ENCODE data around the gene NADSYN1.

NADSYN1 gene

DNA sequence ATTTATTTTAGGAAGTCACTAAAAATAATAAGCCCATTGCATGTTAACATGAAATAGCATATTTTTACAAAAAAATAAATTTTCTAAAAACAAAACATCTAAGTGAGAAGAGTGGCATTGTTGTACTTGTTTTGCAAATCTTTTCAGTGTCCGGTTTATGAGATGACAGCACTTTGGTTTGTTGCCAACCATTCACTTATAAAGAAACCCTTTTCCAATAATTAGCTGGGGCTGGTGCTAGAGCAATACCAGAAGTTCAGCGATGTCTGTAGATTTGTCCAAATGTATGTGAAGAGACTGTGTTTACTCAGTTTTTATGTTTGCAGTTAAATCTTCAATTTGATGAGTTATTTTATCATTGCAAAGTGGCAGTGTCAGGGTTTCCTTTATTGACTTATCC lies 52.0 kb downstream of the NADSYN1 start:
- TF ChIP-seq CREB1 (IDR thresholded peaks at IDR 0.05; ENCODE audit: low read depth) = no peak
- no peak for TF ChIP-seq RAD21 (IDR thresholded peaks at IDR 0.05; ENCODE audit: low read depth)
- no peak for TF ChIP-seq TEAD4 (IDR thresholded peaks at IDR 0.05)
- no peak for TF ChIP-seq EP300 (IDR thresholded peaks at IDR 0.05; ENCODE audit: borderline replicate concordance)

DNA sequence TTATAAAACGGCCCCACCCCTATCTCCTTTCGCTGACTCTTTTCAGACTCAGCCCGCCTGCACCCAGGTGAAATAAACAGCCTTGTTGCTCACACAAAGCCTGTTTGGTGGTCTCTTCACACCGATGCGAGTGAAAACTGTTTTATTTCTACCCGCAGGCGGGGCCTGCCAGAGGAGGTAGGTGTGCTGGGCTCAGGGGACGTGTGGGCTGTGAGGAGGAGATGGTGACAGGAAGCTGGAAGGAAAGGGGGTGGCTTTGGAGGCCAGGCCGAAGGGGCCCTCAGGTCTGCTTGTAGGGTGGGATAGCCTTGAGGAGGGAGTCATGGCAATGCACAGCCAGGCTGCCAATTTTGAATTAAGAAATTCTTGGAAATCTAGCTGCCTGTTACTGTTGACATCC lies 52.8 kb downstream of the NADSYN1 start:
- TF ChIP-seq TAF1 (IDR thresholded peaks at IDR 0.05; ENCODE audit: low read depth) = no peak
- no peak for TF ChIP-seq RAD21 (IDR thresholded peaks at IDR 0.05; ENCODE audit: low read depth)

DNA sequence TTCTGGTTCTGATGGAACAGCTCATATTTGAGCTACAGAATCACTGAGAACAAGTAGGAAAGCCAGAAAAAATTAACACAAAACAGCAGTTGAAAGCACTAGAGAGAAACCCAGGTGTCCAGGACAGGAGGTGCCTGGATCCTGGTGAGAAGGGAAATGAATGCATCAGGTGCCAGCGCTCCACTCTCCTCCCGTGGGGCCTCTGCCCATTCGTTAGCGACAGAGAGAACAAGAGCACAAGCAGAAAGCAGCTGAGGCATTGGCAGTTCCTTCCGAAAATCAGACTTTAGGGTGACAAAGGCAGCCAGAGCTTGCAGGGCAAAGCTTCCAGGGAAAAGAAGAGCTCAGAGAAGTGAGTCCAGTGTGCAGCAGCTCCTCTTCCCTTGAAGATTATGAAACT lies 54.1 kb downstream of the NADSYN1 start:
- TF ChIP-seq FOXM1 (IDR thresholded peaks at IDR 0.05; ENCODE audit: borderline replicate concordance, low read depth) = no peak
- TF ChIP-seq TAF1 (IDR thresholded peaks at IDR 0.05; ENCODE audit: low read depth) = no peak
- no peak for TF ChIP-seq EGR1 (IDR thresholded peaks at IDR 0.05)
- TF ChIP-seq CEBPB (IDR thresholded peaks at IDR 0.05) = no peak
- no peak for TF ChIP-seq TCF12 (IDR thresholded peaks at IDR 0.05; ENCODE audit: low read depth)
- no peak for TF ChIP-seq RAD21 (IDR thresholded peaks at IDR 0.05; ENCODE audit: low read depth)
- TF ChIP-seq, protein P1, sequence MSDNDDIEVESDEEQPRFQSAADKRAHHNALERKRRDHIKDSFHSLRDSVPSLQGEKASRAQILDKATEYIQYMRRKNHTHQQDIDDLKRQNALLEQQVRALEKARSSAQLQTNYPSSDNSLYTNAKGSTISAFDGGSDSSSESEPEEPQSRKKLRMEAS (IDR thresholded peaks at IDR 0.05) = no peak
- TF ChIP-seq, protein P2, sequence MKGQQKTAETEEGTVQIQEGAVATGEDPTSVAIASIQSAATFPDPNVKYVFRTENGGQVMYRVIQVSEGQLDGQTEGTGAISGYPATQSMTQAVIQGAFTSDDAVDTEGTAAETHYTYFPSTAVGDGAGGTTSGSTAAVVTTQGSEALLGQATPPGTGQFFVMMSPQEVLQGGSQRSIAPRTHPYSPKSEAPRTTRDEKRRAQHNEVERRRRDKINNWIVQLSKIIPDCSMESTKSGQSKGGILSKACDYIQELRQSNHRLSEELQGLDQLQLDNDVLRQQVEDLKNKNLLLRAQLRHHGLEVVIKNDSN (IDR thresholded peaks at IDR 0.05) = no peak
- TF ChIP-seq, protein P3, sequence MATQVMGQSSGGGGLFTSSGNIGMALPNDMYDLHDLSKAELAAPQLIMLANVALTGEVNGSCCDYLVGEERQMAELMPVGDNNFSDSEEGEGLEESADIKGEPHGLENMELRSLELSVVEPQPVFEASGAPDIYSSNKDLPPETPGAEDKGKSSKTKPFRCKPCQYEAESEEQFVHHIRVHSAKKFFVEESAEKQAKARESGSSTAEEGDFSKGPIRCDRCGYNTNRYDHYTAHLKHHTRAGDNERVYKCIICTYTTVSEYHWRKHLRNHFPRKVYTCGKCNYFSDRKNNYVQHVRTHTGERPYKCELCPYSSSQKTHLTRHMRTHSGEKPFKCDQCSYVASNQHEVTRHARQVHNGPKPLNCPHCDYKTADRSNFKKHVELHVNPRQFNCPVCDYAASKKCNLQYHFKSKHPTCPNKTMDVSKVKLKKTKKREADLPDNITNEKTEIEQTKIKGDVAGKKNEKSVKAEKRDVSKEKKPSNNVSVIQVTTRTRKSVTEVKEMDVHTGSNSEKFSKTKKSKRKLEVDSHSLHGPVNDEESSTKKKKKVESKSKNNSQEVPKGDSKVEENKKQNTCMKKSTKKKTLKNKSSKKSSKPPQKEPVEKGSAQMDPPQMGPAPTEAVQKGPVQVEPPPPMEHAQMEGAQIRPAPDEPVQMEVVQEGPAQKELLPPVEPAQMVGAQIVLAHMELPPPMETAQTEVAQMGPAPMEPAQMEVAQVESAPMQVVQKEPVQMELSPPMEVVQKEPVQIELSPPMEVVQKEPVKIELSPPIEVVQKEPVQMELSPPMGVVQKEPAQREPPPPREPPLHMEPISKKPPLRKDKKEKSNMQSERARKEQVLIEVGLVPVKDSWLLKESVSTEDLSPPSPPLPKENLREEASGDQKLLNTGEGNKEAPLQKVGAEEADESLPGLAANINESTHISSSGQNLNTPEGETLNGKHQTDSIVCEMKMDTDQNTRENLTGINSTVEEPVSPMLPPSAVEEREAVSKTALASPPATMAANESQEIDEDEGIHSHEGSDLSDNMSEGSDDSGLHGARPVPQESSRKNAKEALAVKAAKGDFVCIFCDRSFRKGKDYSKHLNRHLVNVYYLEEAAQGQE (IDR thresholded peaks at IDR 0.05; ENCODE audit: low read depth) = no peak
- no peak for TF ChIP-seq ZBTB7A (IDR thresholded peaks at IDR 0.05; ENCODE audit: low read depth)
- TF ChIP-seq EP300 (IDR thresholded peaks at IDR 0.05; ENCODE audit: borderline replicate concordance) = no peak
- TF ChIP-seq YY1 (IDR thresholded peaks at IDR 0.05; ENCODE audit: low read depth) = no peak
- TF ChIP-seq NFIC (IDR thresholded peaks at IDR 0.05) = no peak
- no peak for TF ChIP-seq CREB1 (IDR thresholded peaks at IDR 0.05; ENCODE audit: low read depth)
- no peak for TF ChIP-seq TEAD4 (IDR thresholded peaks at IDR 0.05)

DNA sequence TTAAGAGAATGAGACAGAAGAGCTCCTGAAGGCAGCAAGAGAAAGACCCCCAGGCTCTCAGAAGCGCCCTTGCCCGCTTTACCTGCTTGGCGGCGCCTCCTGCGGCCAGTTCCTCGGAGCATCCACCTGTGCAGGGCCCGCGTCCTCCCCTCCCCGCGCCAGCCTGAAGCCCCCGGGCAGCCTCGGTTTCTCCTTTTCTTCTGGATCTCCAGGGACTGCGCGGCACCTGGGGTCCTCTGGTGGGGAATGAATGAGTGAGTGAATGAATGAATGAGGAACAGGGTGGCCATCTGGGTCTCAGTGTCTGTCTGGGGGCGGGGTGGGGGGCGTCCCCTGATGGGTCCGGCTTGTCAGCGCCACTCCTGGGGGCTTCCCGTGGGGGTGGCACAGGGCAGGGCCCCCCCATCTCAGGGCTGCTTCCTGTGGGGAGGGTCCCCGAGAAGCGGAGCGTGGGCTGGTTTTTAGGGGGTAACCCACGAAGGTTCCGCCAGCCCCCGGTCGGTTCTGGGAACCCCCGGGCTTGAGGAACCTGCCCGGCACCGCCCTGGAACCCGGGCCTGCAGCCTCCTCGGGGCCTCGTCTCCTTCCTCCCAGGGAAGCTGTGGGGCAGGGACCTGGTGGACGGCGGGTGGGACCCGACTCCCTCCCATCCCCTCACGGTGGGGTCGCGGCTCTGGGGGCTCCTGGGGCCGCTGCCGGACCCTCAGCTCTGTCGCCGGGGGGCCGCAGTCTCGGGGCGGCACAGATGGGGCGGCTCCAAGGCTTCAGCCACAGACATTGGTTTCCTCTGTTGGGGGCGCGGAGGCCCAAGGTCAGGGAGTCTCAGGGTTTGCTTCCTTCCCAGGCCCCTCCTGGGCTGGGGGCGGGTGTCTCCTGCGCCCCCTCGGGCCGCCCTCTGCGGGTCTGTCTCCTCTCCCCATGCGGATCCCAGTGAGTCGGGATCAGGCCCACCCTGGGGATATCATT lies 65.8 kb downstream of the NADSYN1 start:
- TF ChIP-seq TEAD4 (IDR thresholded peaks at IDR 0.05) (no peak), ZBTB7A (IDR thresholded peaks at IDR 0.05; ENCODE audit: low read depth) (no peak), NFIC (IDR thresholded peaks at IDR 0.05) (no peak), CEBPB (IDR thresholded peaks at IDR 0.05) (no peak), TAF1 (IDR thresholded peaks at IDR 0.05; ENCODE audit: low read depth) (no peak), EP300 (IDR thresholded peaks at IDR 0.05; ENCODE audit: borderline replicate concordance) (no peak), TCF12 (IDR thresholded peaks at IDR 0.05; ENCODE audit: low read depth) (no peak), EGR1 (IDR thresholded peaks at IDR 0.05) (no peak), CREB1 (IDR thresholded peaks at IDR 0.05; ENCODE audit: low read depth) (no peak), FOXM1 (IDR thresholded peaks at IDR 0.05; ENCODE audit: borderline replicate concordance, low read depth) (no peak), RAD21 (IDR thresholded peaks at IDR 0.05; ENCODE audit: low read depth) (no peak), YY1 (IDR thresholded peaks at IDR 0.05; ENCODE audit: low read depth) (no peak)
- TF ChIP-seq, protein P3 (IDR thresholded peaks at IDR 0.05; ENCODE audit: low read depth) = no peak
- TF ChIP-seq, protein P2 (IDR thresholded peaks at IDR 0.05) = no peak
- TF ChIP-seq, protein P1 (IDR thresholded peaks at IDR 0.05) = no peak

DNA sequence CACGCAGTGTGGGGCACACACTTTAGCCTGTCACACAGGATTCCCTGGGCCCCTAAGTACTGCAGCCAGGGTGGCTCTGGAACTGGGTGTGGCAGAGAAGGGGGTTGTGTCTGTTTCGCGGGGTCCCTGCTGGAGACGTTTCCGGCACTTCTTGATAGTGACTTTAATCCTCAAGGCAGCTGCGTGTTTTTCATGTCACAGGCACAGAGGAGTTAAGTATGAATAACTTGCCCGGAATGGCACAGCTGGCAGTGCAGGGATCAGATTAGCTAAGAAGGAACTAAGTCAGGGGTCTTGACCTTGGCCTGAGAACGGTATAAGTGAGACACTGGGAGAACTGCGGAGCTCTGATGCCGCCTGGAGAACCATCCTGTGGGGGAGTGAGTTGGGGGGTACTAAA lies 66.5 kb downstream of the NADSYN1 start:
- TF ChIP-seq YY1 (IDR thresholded peaks at IDR 0.05; ENCODE audit: low read depth) = no peak
- no peak for TF ChIP-seq NFIC (IDR thresholded peaks at IDR 0.05)
- TF ChIP-seq TEAD4 (IDR thresholded peaks at IDR 0.05) = no peak
- TF ChIP-seq RAD21 (IDR thresholded peaks at IDR 0.05; ENCODE audit: low read depth) = no peak
- TF ChIP-seq CEBPB (IDR thresholded peaks at IDR 0.05) = no peak
- TF ChIP-seq, protein P3 (IDR thresholded peaks at IDR 0.05; ENCODE audit: low read depth) = no peak

Data from Ishikawa (cell line).